ENCODE results near the gene THSD4. TPM values are rescaled to one million over a fixed set of nuclear protein-coding genes. Genes with fewer than 3 reads are reported as not detected.
"Not testable (repeated sequence)": the region's sequence is repeated elsewhere in the genome, so short reads cannot be mapped to it uniquely, and the experiment has no call there.

THSD4 gene
- total and polyA plus RNA-seq, 7 donors, result 0.21 to 3.1 (median 1.8) TPM

GRCh38 chr15:71392861-71393283 is 277.6 kb downstream of the THSD4 start:
- no peak overlapping the region for H3K27ac ChIP-seq
- H3K36me3 ChIP-seq (ENCODE audit: insufficient read depth in 1 of 2, low read depth in 1 of 2), result no peaks in the 10 kb centered on the region
- 73 to 79% (median 73%) methylated on average over 11 of the region's 11 CpGs for WGBS, 3 donors
- H3K9me3 ChIP-seq, result no peaks in the 10 kb centered on the region
- no peak for ATAC-seq
- TF ChIP-seq, protein P1, sequence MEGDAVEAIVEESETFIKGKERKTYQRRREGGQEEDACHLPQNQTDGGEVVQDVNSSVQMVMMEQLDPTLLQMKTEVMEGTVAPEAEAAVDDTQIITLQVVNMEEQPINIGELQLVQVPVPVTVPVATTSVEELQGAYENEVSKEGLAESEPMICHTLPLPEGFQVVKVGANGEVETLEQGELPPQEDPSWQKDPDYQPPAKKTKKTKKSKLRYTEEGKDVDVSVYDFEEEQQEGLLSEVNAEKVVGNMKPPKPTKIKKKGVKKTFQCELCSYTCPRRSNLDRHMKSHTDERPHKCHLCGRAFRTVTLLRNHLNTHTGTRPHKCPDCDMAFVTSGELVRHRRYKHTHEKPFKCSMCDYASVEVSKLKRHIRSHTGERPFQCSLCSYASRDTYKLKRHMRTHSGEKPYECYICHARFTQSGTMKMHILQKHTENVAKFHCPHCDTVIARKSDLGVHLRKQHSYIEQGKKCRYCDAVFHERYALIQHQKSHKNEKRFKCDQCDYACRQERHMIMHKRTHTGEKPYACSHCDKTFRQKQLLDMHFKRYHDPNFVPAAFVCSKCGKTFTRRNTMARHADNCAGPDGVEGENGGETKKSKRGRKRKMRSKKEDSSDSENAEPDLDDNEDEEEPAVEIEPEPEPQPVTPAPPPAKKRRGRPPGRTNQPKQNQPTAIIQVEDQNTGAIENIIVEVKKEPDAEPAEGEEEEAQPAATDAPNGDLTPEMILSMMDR (IDR thresholded peaks at IDR 0.05), result no peak
- intact Hi-C loops (cut with DNase I), result no loop called here
- no peak for DNase-seq
- no peak overlapping the region for H3K4me3 ChIP-seq
- no peaks in the 10 kb centered on the region for H3K27me3 ChIP-seq (ENCODE audit: insufficient read depth in 3 of 3, low read length in 2 of 3)
- H3K4me1 ChIP-seq, result no peaks in the 10 kb centered on the region

DNA sequence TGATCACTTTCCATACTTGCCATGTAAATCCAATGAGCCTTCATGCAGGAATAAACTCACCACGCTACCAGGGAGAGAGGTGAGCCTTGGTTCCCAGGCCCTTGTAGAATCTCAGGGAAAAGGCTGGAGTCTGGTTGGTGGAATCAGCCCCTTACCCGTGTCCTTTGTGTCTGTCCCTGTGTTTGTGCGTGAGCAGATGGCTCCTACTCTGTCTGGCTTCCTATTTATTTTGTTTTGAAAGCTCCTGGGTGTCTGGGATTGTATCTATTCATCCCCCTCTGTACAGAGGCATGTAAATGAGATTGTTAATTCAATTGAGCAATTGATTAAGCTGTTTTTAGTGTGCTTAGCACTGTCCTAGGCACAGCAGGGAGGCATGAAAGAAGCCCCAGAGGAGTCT is 278.1 kb downstream of the THSD4 start:
- Histone ChIP-seq H3K27me3 (ENCODE audit: insufficient read depth in 3 of 3, low read length in 2 of 3) (no peaks in the 10 kb centered on the region), H3K4me1 (no peaks in the 10 kb centered on the region), H3K9me3 (no peaks in the 10 kb centered on the region), H3K27ac (no peak overlapping the region), H3K4me3 (no peak overlapping the region), H3K36me3 (ENCODE audit: insufficient read depth in 1 of 2, low read depth in 1 of 2) (no peaks in the 10 kb centered on the region)
- intact Hi-C loops (cut with DNase I), result no loop called here
- WGBS, 3 donors, result 89 to 91% (median 90%) methylated on average over 3 of the region's 3 CpGs
- DNase-seq, result no peak
- no peak for ATAC-seq
- TF ChIP-seq, protein P1 (IDR thresholded peaks at IDR 0.05), result no peak

DNA sequence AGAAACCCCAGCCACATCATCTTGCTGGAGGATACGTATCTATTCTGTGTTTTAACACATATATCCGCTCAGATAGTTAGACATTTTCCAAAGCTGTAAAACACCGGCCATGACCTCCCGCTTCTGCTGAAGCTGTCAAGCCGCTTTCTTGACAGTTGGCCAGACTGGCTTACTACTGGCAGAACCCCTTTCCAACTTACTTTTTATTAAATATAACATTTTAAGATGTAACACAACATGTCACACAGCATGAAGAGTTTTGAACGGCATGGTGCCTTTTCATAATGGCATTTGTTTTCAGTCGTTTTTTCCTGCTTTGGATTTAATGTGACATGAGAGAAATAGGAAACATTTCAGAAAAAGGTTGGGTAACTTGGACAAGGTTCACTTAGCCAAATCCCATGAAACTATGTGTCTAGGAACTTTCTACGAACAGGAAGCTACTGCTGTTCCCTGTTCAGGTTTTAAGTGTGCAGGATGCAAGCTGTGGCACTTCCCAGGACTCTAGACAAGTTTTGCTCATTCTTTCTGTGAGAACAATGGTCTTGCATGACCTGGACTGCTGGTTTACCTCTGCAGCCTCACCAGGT is 281.4 kb downstream of the THSD4 start:
- DNase-seq, result no peak
- no peak for ATAC-seq
- no peak overlapping the region for H3K4me3 ChIP-seq
- no peaks in the 10 kb centered on the region for H3K9me3 ChIP-seq
- H3K27ac ChIP-seq, result no peak overlapping the region
- no peaks in the 10 kb centered on the region for H3K4me1 ChIP-seq
- TF ChIP-seq, protein P1 (IDR thresholded peaks at IDR 0.05), result no peak
- no peaks in the 10 kb centered on the region for H3K36me3 ChIP-seq (ENCODE audit: insufficient read depth in 1 of 2, low read depth in 1 of 2)
- 56 to 73% (median 58%) methylated on average over 8 of the region's 8 CpGs for WGBS, 3 donors
- intact Hi-C loops (cut with DNase I), result no loop called here
- H3K27me3 ChIP-seq (ENCODE audit: insufficient read depth in 3 of 3, low read length in 2 of 3), result no peaks in the 10 kb centered on the region

DNA sequence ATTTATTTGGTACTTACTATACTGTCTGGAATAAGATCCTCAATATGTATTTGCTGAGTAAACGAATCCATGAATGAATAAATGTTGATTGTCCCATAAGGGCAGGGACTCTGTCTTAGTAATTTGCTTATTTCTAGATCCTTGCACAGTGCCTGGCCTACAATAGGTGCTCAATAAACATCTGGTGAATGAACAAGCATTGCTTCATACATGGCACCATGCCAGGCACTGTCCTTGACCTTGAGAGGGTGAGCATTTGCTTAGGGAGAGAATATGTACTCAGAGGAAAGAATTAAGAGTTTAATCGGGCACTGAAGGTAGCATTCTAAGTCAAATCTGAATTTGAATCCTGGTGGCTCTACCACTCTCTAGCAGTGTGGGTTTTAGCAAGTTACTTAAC is 282.1 kb downstream of the THSD4 start:
- DNase-seq, result peak in 1 of 2 donors; percentile 21
- Histone ChIP-seq H3K4me3 (no peak overlapping the region), H3K9me3 (no peaks in the 10 kb centered on the region), H3K36me3 (ENCODE audit: insufficient read depth in 1 of 2, low read depth in 1 of 2) (no peaks in the 10 kb centered on the region), H3K4me1 (no peaks in the 10 kb centered on the region), H3K27me3 (ENCODE audit: insufficient read depth in 3 of 3, low read length in 2 of 3) (no peaks in the 10 kb centered on the region), H3K27ac (no peak overlapping the region)
- TF ChIP-seq, protein P1 (IDR thresholded peaks at IDR 0.05), result no peak
- intact Hi-C loops (cut with DNase I), result no loop called here
- 80 to 86% (median 82%) methylated on average over 2 of the region's 2 CpGs for WGBS, 3 donors
- ATAC-seq, result no peak

DNA sequence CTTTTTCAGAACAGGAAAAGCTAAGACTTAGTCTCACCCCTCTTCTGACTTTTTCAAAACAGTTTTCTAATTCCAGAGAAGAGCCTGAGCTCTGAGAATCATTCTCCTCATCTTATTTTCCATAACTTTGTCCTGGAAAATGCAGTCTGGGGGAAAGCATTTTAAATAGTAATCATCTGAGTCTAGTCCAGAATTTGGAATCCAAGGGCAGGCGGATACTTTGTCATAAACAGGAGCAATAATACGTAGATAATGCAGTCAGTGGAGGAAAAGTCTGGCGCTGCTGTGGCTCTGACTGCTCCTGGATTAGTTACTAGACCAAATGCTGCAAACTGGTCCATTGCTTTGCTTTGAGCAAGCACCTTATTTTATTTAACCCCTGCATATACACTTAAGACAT is 285.0 kb downstream of the THSD4 start:
- WGBS, 3 donors, result 51 to 70% (median 68%) methylated on average over 3 of the region's 3 CpGs
- Histone ChIP-seq H3K27ac (no peak overlapping the region), H3K9me3 (no peaks in the 10 kb centered on the region), H3K36me3 (ENCODE audit: insufficient read depth in 1 of 2, low read depth in 1 of 2) (no peaks in the 10 kb centered on the region), H3K4me3 (no peak overlapping the region), H3K4me1 (no peaks in the 10 kb centered on the region), H3K27me3 (ENCODE audit: insufficient read depth in 3 of 3, low read length in 2 of 3) (no peaks in the 10 kb centered on the region)
- intact Hi-C loops (cut with DNase I), result no loop called here
- ATAC-seq (no peak), DNase-seq (no peak)
- TF ChIP-seq, protein P1 (IDR thresholded peaks at IDR 0.05), result no peak

- H3K9me3 ChIP-seq; H3K27me3 ChIP-seq (ENCODE audit: insufficient read depth in 3 of 3, low read length in 2 of 3); H3K36me3 ChIP-seq (ENCODE audit: insufficient read depth in 1 of 2, low read depth in 1 of 2); ATAC-seq; intact Hi-C loops (cut with DNase I); H3K27ac ChIP-seq; H3K4me1 ChIP-seq; H3K4me3 ChIP-seq; DNase-seq: not testable (repeated sequence)
- 94 to 98% (median 95%) methylated on average over 3 of the region's 3 CpGs for WGBS, 3 donors
These were observed 286.5 kb downstream of the THSD4 start for GRCh38 chr15:71401728-71402127.
